ENCODE data around the gene KRT77. TPM values are rescaled to one million over a fixed set of nuclear protein-coding genes. Genes with fewer than 3 reads are reported as not detected.
A peak's percentile ranks its signal among the peaks of the same experiment; 100 is the strongest.

The KRT77 gene
- polyA plus RNA-seq, 1 of the 3 experiments (the other 2 are of a cell fraction) = not detected

DNA sequence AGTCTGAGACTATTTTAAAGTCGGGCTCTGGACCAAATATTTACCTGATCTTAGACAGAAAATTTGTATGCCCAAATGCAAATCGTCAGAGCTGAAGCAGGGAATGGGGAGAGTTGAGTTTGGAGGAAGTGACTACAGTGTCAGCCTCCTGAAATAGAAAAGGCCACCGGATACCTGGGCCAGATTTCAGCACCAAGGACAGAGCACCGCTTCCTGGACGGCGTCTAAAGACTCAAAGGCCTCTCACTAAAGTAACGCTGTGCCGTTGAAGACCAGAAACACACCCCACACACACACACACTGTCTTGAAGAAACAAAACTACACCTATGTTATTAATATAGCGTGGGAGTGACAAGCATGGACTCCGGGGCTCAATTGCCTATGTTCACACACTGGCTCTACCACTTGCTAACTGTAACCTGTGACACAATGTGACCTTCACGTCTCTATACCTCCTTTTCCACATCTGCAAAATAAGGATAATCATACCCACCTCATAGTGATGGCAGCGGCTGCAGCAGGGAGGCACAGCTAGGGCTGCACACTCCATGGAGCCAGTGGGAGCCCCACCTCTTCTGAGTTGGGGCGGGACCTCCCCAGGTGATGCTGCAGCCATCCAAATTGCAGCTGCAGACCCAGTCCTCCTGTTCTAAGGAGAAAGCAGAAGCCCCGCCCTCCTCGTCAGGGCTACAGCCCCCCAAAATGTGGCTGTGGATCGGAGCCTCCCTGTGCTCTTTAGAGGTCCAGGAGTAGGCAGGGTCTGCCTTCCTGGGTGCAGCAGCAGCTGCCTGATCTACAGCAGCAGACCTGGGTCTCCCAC lies 38.3 kb upstream of the KRT77 start:
- no peaks in the 10 kb centered on the region for H3K9me3 ChIP-seq
- no peak overlapping the region for H3K4me2 ChIP-seq
- ChIA-PET POLR2A (no interaction called here), CTCF (interaction anchor here (1.4 kb wide), 1 partner anchor 350 kb away, joined by 3 read pairs; no protein-coding TSS in a partner anchor)
- H4K20me1 ChIP-seq (ENCODE audit: insufficient read depth) = no peaks in the 10 kb centered on the region
- WGBS (ENCODE audit: low lambda C conversion rate) = 32% methylated on average over 13 of the region's 16 CpGs
- H3K27me3 ChIP-seq (ENCODE audit: insufficient read depth) = peaks cover 5% of the 10 kb centered on the region; the same call in 1 of the 2 replicates
- no peak for DNase-seq
- no peak overlapping the region for H2AFZ ChIP-seq (ENCODE audit: low read depth)
- no peaks in the 10 kb centered on the region for H3K9me2 ChIP-seq
- H3K27ac ChIP-seq (ENCODE audit: low read depth in 2 of 2, low read length in 1 of 2) = no peak overlapping the region
- no peaks in the 10 kb centered on the region for H3K36me3 ChIP-seq (replicated peaks in 1 of 2; ENCODE audit: control insufficient read depth in 1 of 2, insufficient read depth in 2 of 2, low read length in 1 of 2)
- H3F3A ChIP-seq (replicated peaks; ENCODE audit: insufficient read depth) = no peaks in the 10 kb centered on the region
- H3K9ac ChIP-seq = no peak overlapping the region
- H3K4me3 ChIP-seq (ENCODE audit: low read depth in 2 of 2, low read length in 1 of 2) = no peak overlapping the region
- TF ChIP-seq NFIC (IDR thresholded peaks at IDR 0.05; ENCODE audit: borderline replicate concordance) = no peak
- TF ChIP-seq, protein P1, sequence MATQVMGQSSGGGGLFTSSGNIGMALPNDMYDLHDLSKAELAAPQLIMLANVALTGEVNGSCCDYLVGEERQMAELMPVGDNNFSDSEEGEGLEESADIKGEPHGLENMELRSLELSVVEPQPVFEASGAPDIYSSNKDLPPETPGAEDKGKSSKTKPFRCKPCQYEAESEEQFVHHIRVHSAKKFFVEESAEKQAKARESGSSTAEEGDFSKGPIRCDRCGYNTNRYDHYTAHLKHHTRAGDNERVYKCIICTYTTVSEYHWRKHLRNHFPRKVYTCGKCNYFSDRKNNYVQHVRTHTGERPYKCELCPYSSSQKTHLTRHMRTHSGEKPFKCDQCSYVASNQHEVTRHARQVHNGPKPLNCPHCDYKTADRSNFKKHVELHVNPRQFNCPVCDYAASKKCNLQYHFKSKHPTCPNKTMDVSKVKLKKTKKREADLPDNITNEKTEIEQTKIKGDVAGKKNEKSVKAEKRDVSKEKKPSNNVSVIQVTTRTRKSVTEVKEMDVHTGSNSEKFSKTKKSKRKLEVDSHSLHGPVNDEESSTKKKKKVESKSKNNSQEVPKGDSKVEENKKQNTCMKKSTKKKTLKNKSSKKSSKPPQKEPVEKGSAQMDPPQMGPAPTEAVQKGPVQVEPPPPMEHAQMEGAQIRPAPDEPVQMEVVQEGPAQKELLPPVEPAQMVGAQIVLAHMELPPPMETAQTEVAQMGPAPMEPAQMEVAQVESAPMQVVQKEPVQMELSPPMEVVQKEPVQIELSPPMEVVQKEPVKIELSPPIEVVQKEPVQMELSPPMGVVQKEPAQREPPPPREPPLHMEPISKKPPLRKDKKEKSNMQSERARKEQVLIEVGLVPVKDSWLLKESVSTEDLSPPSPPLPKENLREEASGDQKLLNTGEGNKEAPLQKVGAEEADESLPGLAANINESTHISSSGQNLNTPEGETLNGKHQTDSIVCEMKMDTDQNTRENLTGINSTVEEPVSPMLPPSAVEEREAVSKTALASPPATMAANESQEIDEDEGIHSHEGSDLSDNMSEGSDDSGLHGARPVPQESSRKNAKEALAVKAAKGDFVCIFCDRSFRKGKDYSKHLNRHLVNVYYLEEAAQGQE (IDR thresholded peaks at IDR 0.05; ENCODE audit: low read depth, low read length) = peak; percentile 97
- TF ChIP-seq, protein P2, sequence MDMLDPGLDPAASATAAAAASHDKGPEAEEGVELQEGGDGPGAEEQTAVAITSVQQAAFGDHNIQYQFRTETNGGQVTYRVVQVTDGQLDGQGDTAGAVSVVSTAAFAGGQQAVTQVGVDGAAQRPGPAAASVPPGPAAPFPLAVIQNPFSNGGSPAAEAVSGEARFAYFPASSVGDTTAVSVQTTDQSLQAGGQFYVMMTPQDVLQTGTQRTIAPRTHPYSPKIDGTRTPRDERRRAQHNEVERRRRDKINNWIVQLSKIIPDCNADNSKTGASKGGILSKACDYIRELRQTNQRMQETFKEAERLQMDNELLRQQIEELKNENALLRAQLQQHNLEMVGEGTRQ (IDR thresholded peaks at IDR 0.05; ENCODE audit: borderline replicate concordance, low read depth, low read length) = no peak
- no peaks in the 10 kb centered on the region for H3K79me2 ChIP-seq (ENCODE audit: insufficient read depth)
- H3K4me1 ChIP-seq (ENCODE audit: control insufficient read depth in 1 of 2, insufficient read depth in 2 of 2, low read depth in 1 of 2, low read length in 1 of 2) = no peaks in the 10 kb centered on the region

DNA sequence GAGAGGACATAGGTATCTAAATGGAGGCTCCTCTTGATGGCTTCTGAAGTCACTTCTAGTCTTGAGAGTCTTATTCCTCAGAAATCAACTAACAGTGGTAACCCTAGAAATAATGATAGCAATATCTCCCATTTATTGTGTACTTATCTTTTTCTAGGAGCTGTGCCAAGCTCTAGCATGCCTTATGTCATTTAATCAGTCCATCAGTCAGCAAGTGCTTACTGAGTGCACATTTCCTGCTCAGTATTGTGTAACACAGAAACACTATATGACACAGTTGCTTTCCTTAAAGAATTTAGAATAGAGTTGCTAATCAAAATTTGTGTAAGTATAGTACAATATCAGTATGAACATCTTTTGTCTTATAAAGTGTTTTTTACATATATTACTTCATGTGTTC lies 37.3 kb upstream of the KRT77 start:
- CTCF ChIA-PET = interaction anchor here (1.2 to 1.4 kb wide), 2 partner anchors 130 to 349 kb away, joined by 3 read pairs; no protein-coding TSS in a partner anchor
- no peak overlapping the region for H3K9ac ChIP-seq
- no peaks in the 10 kb centered on the region for H3K79me2 ChIP-seq (ENCODE audit: insufficient read depth)
- no peaks in the 10 kb centered on the region for H4K20me1 ChIP-seq (ENCODE audit: insufficient read depth)
- H3K9me3 ChIP-seq = no peaks in the 10 kb centered on the region
- POLR2A ChIA-PET = no interaction called here
- H3K36me3 ChIP-seq (replicated peaks in 1 of 2; ENCODE audit: control insufficient read depth in 1 of 2, insufficient read depth in 2 of 2, low read length in 1 of 2) = no peaks in the 10 kb centered on the region
- no peaks in the 10 kb centered on the region for H3K9me2 ChIP-seq
- no peak overlapping the region for H3K4me3 ChIP-seq (ENCODE audit: low read depth in 2 of 2, low read length in 1 of 2)
- no peaks in the 10 kb centered on the region; the same call in 1 of the 2 replicates for H3K27me3 ChIP-seq (ENCODE audit: insufficient read depth)
- no peak overlapping the region for H3K27ac ChIP-seq (ENCODE audit: low read depth in 2 of 2, low read length in 1 of 2)
- no peaks in the 10 kb centered on the region for H3F3A ChIP-seq (replicated peaks; ENCODE audit: insufficient read depth)
- no peaks in the 10 kb centered on the region for H3K4me1 ChIP-seq (ENCODE audit: control insufficient read depth in 1 of 2, insufficient read depth in 2 of 2, low read depth in 1 of 2, low read length in 1 of 2)
- no peak overlapping the region for H2AFZ ChIP-seq (ENCODE audit: low read depth)
- peak; percentile 26 for DNase-seq
- TF ChIP-seq EZH2phosphoT487 (IDR thresholded peaks at IDR 0.05; ENCODE audit: borderline replicate concordance, low read depth) = no peak
- no peak for TF ChIP-seq TEAD4 (IDR thresholded peaks at IDR 0.05; ENCODE audit: borderline replicate concordance, insufficient read depth)
- TF ChIP-seq, protein P3, sequence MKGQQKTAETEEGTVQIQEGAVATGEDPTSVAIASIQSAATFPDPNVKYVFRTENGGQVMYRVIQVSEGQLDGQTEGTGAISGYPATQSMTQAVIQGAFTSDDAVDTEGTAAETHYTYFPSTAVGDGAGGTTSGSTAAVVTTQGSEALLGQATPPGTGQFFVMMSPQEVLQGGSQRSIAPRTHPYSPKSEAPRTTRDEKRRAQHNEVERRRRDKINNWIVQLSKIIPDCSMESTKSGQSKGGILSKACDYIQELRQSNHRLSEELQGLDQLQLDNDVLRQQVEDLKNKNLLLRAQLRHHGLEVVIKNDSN (IDR thresholded peaks at IDR 0.05; ENCODE audit: borderline replicate concordance, low read depth) = no peak
- no peak for TF ChIP-seq FOXM1 (IDR thresholded peaks at IDR 0.05; ENCODE audit: low read depth)
- no peak for TF ChIP-seq RFX5 (IDR thresholded peaks at IDR 0.05; ENCODE audit: low read length)
- TF ChIP-seq MEF2A (IDR thresholded peaks at IDR 0.05; ENCODE audit: borderline replicate concordance, low read depth) = no peak
- TF ChIP-seq SMC3 (IDR thresholded peaks at IDR 0.05; ENCODE audit: low read depth, low read length) = no peak
- TF ChIP-seq, protein P2 (IDR thresholded peaks at IDR 0.05; ENCODE audit: borderline replicate concordance, low read depth, low read length) = no peak
- TF ChIP-seq, protein P4, sequence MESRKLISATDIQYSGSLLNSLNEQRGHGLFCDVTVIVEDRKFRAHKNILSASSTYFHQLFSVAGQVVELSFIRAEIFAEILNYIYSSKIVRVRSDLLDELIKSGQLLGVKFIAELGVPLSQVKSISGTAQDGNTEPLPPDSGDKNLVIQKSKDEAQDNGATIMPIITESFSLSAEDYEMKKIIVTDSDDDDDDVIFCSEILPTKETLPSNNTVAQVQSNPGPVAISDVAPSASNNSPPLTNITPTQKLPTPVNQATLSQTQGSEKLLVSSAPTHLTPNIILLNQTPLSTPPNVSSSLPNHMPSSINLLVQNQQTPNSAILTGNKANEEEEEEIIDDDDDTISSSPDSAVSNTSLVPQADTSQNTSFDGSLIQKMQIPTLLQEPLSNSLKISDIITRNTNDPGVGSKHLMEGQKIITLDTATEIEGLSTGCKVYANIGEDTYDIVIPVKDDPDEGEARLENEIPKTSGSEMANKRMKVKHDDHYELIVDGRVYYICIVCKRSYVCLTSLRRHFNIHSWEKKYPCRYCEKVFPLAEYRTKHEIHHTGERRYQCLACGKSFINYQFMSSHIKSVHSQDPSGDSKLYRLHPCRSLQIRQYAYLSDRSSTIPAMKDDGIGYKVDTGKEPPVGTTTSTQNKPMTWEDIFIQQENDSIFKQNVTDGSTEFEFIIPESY (IDR thresholded peaks at IDR 0.05; ENCODE audit: borderline replicate concordance, low read depth) = no peak
- no peak for TF ChIP-seq RXRA (IDR thresholded peaks at IDR 0.05; ENCODE audit: borderline replicate concordance, low read depth)
- TF ChIP-seq CHD2 (IDR thresholded peaks at IDR 0.05; ENCODE audit: low read length, partially characterized antibody) = no peak
- no peak for TF ChIP-seq RCOR1 (IDR thresholded peaks at IDR 0.05; ENCODE audit: low read length)
- no peak for TF ChIP-seq EP300 (IDR thresholded peaks at IDR 0.05; ENCODE audit: borderline replicate concordance in 1 of 2, low read depth in 1 of 2, low read length in 1 of 2)
- no peak for TF ChIP-seq NRF1 (IDR thresholded peaks at IDR 0.05; ENCODE audit: low read depth, low read length)
- TF ChIP-seq JUND (IDR thresholded peaks at IDR 0.05) = no peak
- TF ChIP-seq POLR2AphosphoS5 (IDR thresholded peaks at IDR 0.05; ENCODE audit: low read depth, low read length) = no peak
- no peak for TF ChIP-seq TCF12 (IDR thresholded peaks at IDR 0.05)
- no peak overlapping the region for H3K4me2 ChIP-seq

All from SK-N-SH (cell line).